Right atrium auricular region (tissue), 2 donors: ENCODE measurements around the gene NIT1. TPM values are rescaled to one million over a fixed set of nuclear protein-coding genes. Genes with fewer than 3 reads are reported as not detected.

Source experiments
- DNase-seq: peaks from one replicate; pipeline ENCODE4 v3.0.0-alpha.2; 2019; ENCODE audit warnings: low spot score
- H3K27ac ChIP-seq, 2 donors: fragments of 200-600 bp; sonication (generic); 1 replicate in 1 of 2; 2 replicates in 1 of 2; pipeline ENCODE4 v1.5.1; 2016 to 2019
- H3K27me3 ChIP-seq, 2 donors: fragments of 200-600 bp; sonication (generic); one replicate each; pipeline versions ENCODE4 v1.5.1 to v1.6.0; 2017 to 2019
- H3K36me3 ChIP-seq: fragments of 200-600 bp; sonication (generic); one replicate; pipeline ENCODE4 v1.5.1; 2016
- H3K4me1 ChIP-seq, 2 donors: fragments of 200-600 bp; sonication (generic); one replicate each; pipeline versions ENCODE4 v1.5.1 to v1.6.0; 2017 to 2019
- H3K4me3 ChIP-seq, 2 donors: fragments of 200-600 bp; sonication (generic); 1 replicate in 1 of 2; 2 replicates in 1 of 2; pipeline ENCODE4 v1.5.1; 2017 to 2019; ENCODE audit warnings: mild to moderate bottlenecking in 1 of 2, moderate library complexity in 1 of 2
- H3K9me3 ChIP-seq, 2 donors: fragments of 200-600 bp; sonication (generic); one replicate each; pipeline ENCODE4 v1.5.1; 2019
- CTCF ChIP-seq, 2 donors: fragments of 200-600 bp; sonication (generic); IDR thresholded peaks; one replicate each; pipeline ENCODE4 v1.5.1; 2019; ENCODE audit warnings: antibody characterized with exemption in 2 of 2
- total RNA-seq, 2 donors: library from RNA; depleted of rRNA; stranded (reverse); fragments of >200 nt; gene quantifications; one replicate each; pipeline ENCODE4 v1.1.0, GENCODE V29; 2016

NIT1 gene
- total RNA-seq, 2 donors from 2014 or later = 19.1 to 26.0 TPM

- Histone ChIP-seq H3K27ac (no peak overlapping the region), H3K4me1 (no peaks in the 10 kb centered on the region), H3K9me3 (no peaks in the 10 kb centered on the region), H3K27me3 (no peaks in the 10 kb centered on the region), H3K36me3 (no peaks in the 10 kb centered on the region), H3K4me3 (no peak overlapping the region)
- TF ChIP-seq CTCF (IDR thresholded peaks at IDR 0.05) = no peak
- no peak for DNase-seq
Observed at GRCh38 chr1:161070761-161071160, 47.1 kb upstream of the NIT1 start.

- Histone ChIP-seq H3K4me1 (no peaks in the 10 kb centered on the region), H3K4me3 (no peak overlapping the region), H3K27me3 (no peaks in the 10 kb centered on the region), H3K27ac (no peak overlapping the region), H3K9me3 (no peaks in the 10 kb centered on the region), H3K36me3 (no peaks in the 10 kb centered on the region)
- DNase-seq = peak; percentile 77
- TF ChIP-seq CTCF (IDR thresholded peaks at IDR 0.05) = peak in 1 of 2 donors; percentile 57
Observed at GRCh38 chr1:161071886-161072371, 46.0 kb upstream of the NIT1 start.

- Histone ChIP-seq H3K9me3 (no peaks in the 10 kb centered on the region), H3K4me3 (no peak overlapping the region), H3K36me3 (no peaks in the 10 kb centered on the region), H3K27me3 (no peaks in the 10 kb centered on the region), H3K27ac (no peak overlapping the region), H3K4me1 (no peaks in the 10 kb centered on the region)
- DNase-seq = no peak
- TF ChIP-seq CTCF (IDR thresholded peaks at IDR 0.05) = no peak
Observed at GRCh38 chr1:161072751-161073449, 45.0 kb upstream of the NIT1 start.

GRCh38 chr1:161073474-161074121 lies 44.3 kb upstream of the NIT1 start:
- H3K4me1 ChIP-seq = no peaks in the 10 kb centered on the region
- H3K4me3 ChIP-seq = no peak overlapping the region
- H3K9me3 ChIP-seq = no peaks in the 10 kb centered on the region
- DNase-seq = no peak
- TF ChIP-seq CTCF (IDR thresholded peaks at IDR 0.05) = no peak
- no peaks in the 10 kb centered on the region for H3K27me3 ChIP-seq
- no peaks in the 10 kb centered on the region for H3K36me3 ChIP-seq
- no peak overlapping the region for H3K27ac ChIP-seq

- no peaks in the 10 kb centered on the region for H3K9me3 ChIP-seq
- no peaks in the 10 kb centered on the region for H3K4me1 ChIP-seq
- no peak for TF ChIP-seq CTCF (IDR thresholded peaks at IDR 0.05)
- no peaks in the 10 kb centered on the region for H3K36me3 ChIP-seq
- H3K27ac ChIP-seq = no peak overlapping the region
- no peak overlapping the region for H3K4me3 ChIP-seq
- no peaks in the 10 kb centered on the region for H3K27me3 ChIP-seq
- no peak for DNase-seq
Observed at GRCh38 chr1:161074676-161075368, 43.1 kb upstream of the NIT1 start.
